CD14-positive monocyte (primary cell): ENCODE data around the gene PIK3IP1. TPM values are rescaled to one million over a fixed set of nuclear protein-coding genes. Genes with fewer than 3 reads are reported as not detected.

Source experiments
- DNase-seq, 3 donors: peaks; one replicate each; pipeline ENCODE4 v3.0.0-alpha.2; 2011 to 2022
- H2AFZ ChIP-seq: 2 replicates; pipeline ENCODE4 v1.6.0; 2012; ENCODE audit warnings: mild to moderate bottlenecking, low read depth, low read length, inconsistent platforms; ENCODE audit not compliant: insufficient read depth, poor library complexity, severe bottlenecking
- H3K27ac ChIP-seq, 2 donors: 1 replicate in 1 of 2; 2 replicates in 1 of 2; pipeline ENCODE4 v1.5.1; 2012 to 2013; ENCODE audit warnings: low read length in 2 of 2, control low read depth in 1 of 2, inconsistent platforms in 1 of 2, low read depth in 1 of 2, mild to moderate bottlenecking in 1 of 2
- H3K27me3 ChIP-seq, 2 donors: one replicate each; pipeline versions ENCODE4 v1.6.0 to v1.6.1; 2011 to 2013; ENCODE audit warnings: low read length in 2 of 2; ENCODE audit not compliant: control insufficient read depth in 2 of 2, insufficient read depth in 2 of 2
- H3K36me3 ChIP-seq, 2 donors: replicated peaks in 1 of 2; 1 replicate in 1 of 2; 2 replicates in 1 of 2; pipeline versions ENCODE4 v1.5.1 to v1.6.1; 2012 to 2013; ENCODE audit warnings: low read length in 2 of 2, control low read depth in 1 of 2, inconsistent platforms in 1 of 2, mild to moderate bottlenecking in 1 of 2; ENCODE audit not compliant: insufficient read depth in 2 of 2, control insufficient read depth in 1 of 2
- H3K4me1 ChIP-seq, 2 donors: 1 replicate in 1 of 2; 2 replicates in 1 of 2; pipeline versions ENCODE4 v1.5.1 to v1.6.1; 2012 to 2013; ENCODE audit warnings: low read length in 2 of 2, control low read depth in 1 of 2, inconsistent platforms in 1 of 2, mild to moderate bottlenecking in 1 of 2, moderate library complexity in 1 of 2; ENCODE audit not compliant: insufficient read depth in 2 of 2, control insufficient read depth in 1 of 2
- H3K4me2 ChIP-seq: replicated peaks from 2 replicates; pipeline ENCODE3; 2012; ENCODE audit warnings: low read length, moderate library complexity, mild to moderate bottlenecking; ENCODE audit not compliant: poor library complexity, severe bottlenecking; ENCODE audit errors: extremely low read depth
- H3K4me3 ChIP-seq, 3 experiments: fragments of 200-600 bp in 1 of 3; sonication (generic) in 1 of 3; replicated peaks in 1 of 3; 1 replicate in 2 of 3; 2 replicates in 1 of 3; pipeline ENCODE4 v1.5.1; 2011 to 2013; ENCODE audit warnings: low read length in 3 of 3, mild to moderate bottlenecking in 3 of 3, control low read depth in 2 of 3, low read depth in 2 of 3, inconsistent platforms in 1 of 3, moderate library complexity in 1 of 3
- H3K79me2 ChIP-seq: 2 replicates; pipeline ENCODE4 v1.6.0; 2012; ENCODE audit warnings: mild to moderate bottlenecking, control low read depth, inconsistent platforms, low read length, moderate library complexity; ENCODE audit not compliant: insufficient read depth
- H3K9ac ChIP-seq: 2 replicates; pipeline ENCODE4 v1.6.0; 2017; ENCODE audit warnings: low read length, mild to moderate bottlenecking; ENCODE audit not compliant: insufficient read depth, poor library complexity, severe bottlenecking
- H3K9me3 ChIP-seq, 2 donors: replicated peaks in 1 of 2; 1 replicate in 1 of 2; 2 replicates in 1 of 2; pipeline versions ENCODE4 v1.5.1 to v1.6.1; 2012 to 2013; ENCODE audit warnings: low read length in 2 of 2, control low read depth in 1 of 2; ENCODE audit not compliant: control insufficient read depth in 1 of 2, insufficient read depth in 1 of 2
- H4K20me1 ChIP-seq: 2 replicates; pipeline ENCODE4 v1.6.0; 2012; ENCODE audit warnings: mild to moderate bottlenecking, low read length, control low read depth, moderate library complexity; ENCODE audit not compliant: insufficient read depth
- H3K27ac Mint-ChIP-seq, 7 donors: one replicate each; pipeline ENCODE4 v1.8.0; 2020; ENCODE audit warnings: mild to moderate bottlenecking in 7 of 7, mixed read lengths in 7 of 7, moderate library complexity in 6 of 7, inconsistent platforms in 2 of 7
- H3K27me3 Mint-ChIP-seq, 3 donors: one replicate each; pipeline ENCODE4 v1.8.0; 2021 to 2022; ENCODE audit warnings: low read depth in 3 of 3, mild to moderate bottlenecking in 3 of 3, mixed read lengths in 3 of 3, moderate library complexity in 3 of 3, inconsistent platforms in 1 of 3
- H3K36me3 Mint-ChIP-seq, 2 donors: one replicate each; pipeline ENCODE4 v1.8.0; 2020; ENCODE audit warnings: mixed read lengths in 2 of 2, inconsistent platforms in 1 of 2, mild to moderate bottlenecking in 1 of 2
- H3K4me1 Mint-ChIP-seq: one replicate; pipeline ENCODE4 v1.8.0; 2020; ENCODE audit warnings: mild to moderate bottlenecking, mixed read lengths
- H3K4me3 Mint-ChIP-seq, 2 donors: one replicate each; pipeline ENCODE4 v1.8.0; 2020; ENCODE audit warnings: mild to moderate bottlenecking in 2 of 2, mixed read lengths in 2 of 2, moderate library complexity in 1 of 2
- H3K9me3 Mint-ChIP-seq, 7 donors: one replicate each; pipeline ENCODE4 v1.8.0; 2020 to 2022; ENCODE audit warnings: mixed read lengths in 7 of 7, mild to moderate bottlenecking in 6 of 7, moderate library complexity in 6 of 7, inconsistent platforms in 2 of 7
- CTCF ChIP-seq: fragments of 200-600 bp; IDR thresholded peaks from one replicate; pipeline ENCODE4 v1.8.0; 2022; ENCODE audit warnings: antibody characterized with exemption, mild to moderate bottlenecking
- WGBS: methylation state at CpG from one replicate; pipeline ENCODE4 v1.1.5; 2013; ENCODE audit warnings: missing lambda C conversion rate; ENCODE audit not compliant: insufficient coverage; 5-methylcytosine and 5-hydroxymethylcytosine counted together
- intact Hi-C, 2 donors: fragments of 100-400 bp; cut with micrococcal nuclease; formaldehyde crosslinking; loops; one replicate each; pipeline versions ENCODE4 v1.15.0 to v1.15.1; 2023
- polyA minus RNA-seq: library from RNA; depleted of rRNA, polyadenylated mRNA; stranded (reverse); fragments of >200 nt; gene quantifications from 2 replicates; pipeline ENCODE4 v1.2.3, GENCODE V29; 2012
- polyA plus RNA-seq, 3 donors: library from polyadenylated mRNA; depleted of rRNA in 1 of 3; unstranded in 2 of 3; stranded (reverse) in 1 of 3; fragments of 300-500 nt in 2 of 3; fragments of >200 nt in 1 of 3; fragmentation: Illumina TruSeq in 2 of 3; gene quantifications; 1 replicate in 2 of 3; 2 replicates in 1 of 3; pipeline ENCODE4 v1.2.3, GENCODE V29; 2012 to 2021
- total RNA-seq, 12 experiments: library from RNA in 1 of 12; stranded (reverse) in 1 of 12; fragments of 120-200 nt in 1 of 12; gene quantifications; one replicate each; pipeline ENCODE4 v1.2.4 and lab custom pipeline; 2013 to 2026; ENCODE audit warnings: mixed read lengths in 6 of 12, inconsistent platforms in 1 of 12

PIK3IP1 gene
- 58.3 TPM for total RNA-seq (2013)
- 10 to 100 TPM; 21.8 to 37.3 (median 21.9) TPM for polyA plus RNA-seq
- polyA minus RNA-seq = 47.1 and 65.4 TPM in 2 replicates
- total RNA-seq (lab: John Stamatoyannopoulos, UW) = 5.2 to 58.3 (median 39.1) reads per million in 11 experiments

- Histone ChIP-seq H3K4me2 (peak within 1 kb of the TSS; percentile 91), H3K4me1 (peaks cover 77 to 92% of the 10 kb centered on the region in 2 donors), H3K27me3 (no peaks in the 10 kb centered on the region), H3K36me3 (peaks cover 7 to 11% of the 10 kb centered on the region in 2 donors), H4K20me1 (peaks cover 12% of the 10 kb centered on the region), H2AFZ (peak within 1 kb of the TSS; percentile 75), H3K79me2 (peaks cover 9% of the 10 kb centered on the region), H3K9me3 (no peaks in the 10 kb centered on the region), H3K9ac (peak within 1 kb of the TSS; percentile 84), H3K4me3 (peak within 1 kb of the TSS; percentile 68 to 96 (median 94)), H3K27ac (peak within 1 kb of the TSS; percentile 96 to 99)
- Mint-ChIP-seq H3K27me3 (peaks cover 0 to 5% (median 3%) of the 10 kb centered on the region in 3 donors), H3K27ac (peak within 1 kb of the TSS; percentile 91 to 99 (median 93)), H3K36me3 (peaks cover 13 to 16% of the 10 kb centered on the region in 2 donors), H3K4me1 (peaks cover 74% of the 10 kb centered on the region), H3K9me3 (peaks cover 0 to 1% (median 0%) of the 10 kb centered on the region in 7 donors), H3K4me3 (peak within 1 kb of the TSS; percentile 92 to 98)
- peak; percentile 66 for TF ChIP-seq CTCF
- 0% methylated on average over 10 of the region's 19 CpGs for WGBS
- intact Hi-C loops = loop anchor here in 1 of 2 donors (5.0 kb wide), 3 partner anchors 60 to 325 kb away; partner anchors contain the start of genes MORC2, RNF185 and TUG1
- peak; percentile 50 to 73 (median 65) for DNase-seq
Measured at GRCh38 chr22:31292236-31292989, at the start of gene PIK3IP1. TSS of gene PIK3IP1 (minus strand) at chr22:31292488. CDS start at chr22:31292344, 144 bp downstream.

GRCh38 chr22:31341386-31342088, 49.2 kb upstream of the PIK3IP1 start:
- no peaks in the 10 kb centered on the region for H3K27me3 ChIP-seq
- no peak overlapping the region for H3K4me3 ChIP-seq
- H3K4me1 ChIP-seq = peaks cover 26 to 32% of the 10 kb centered on the region in 2 donors
- WGBS = 95% methylated on average over 11 of the region's 14 CpGs
- H3K27ac ChIP-seq = peak overlapping the region in 1 of 2 donors; percentile 20
- Mint-ChIP-seq H3K27me3 (peaks cover 0 to 2% (median 1%) of the 10 kb centered on the region in 3 donors), H3K4me3 (no peak overlapping the region), H3K4me1 (peaks cover 49% of the 10 kb centered on the region), H3K27ac (peak overlapping the region in 1 of 7 donors; percentile 24), H3K9me3 (no peaks in the 10 kb centered on the region), H3K36me3 (peaks cover 58 to 68% of the 10 kb centered on the region in 2 donors)
- DNase-seq = no peak
- no peaks in the 10 kb centered on the region for H3K9me3 ChIP-seq
- TF ChIP-seq CTCF = no peak
- H4K20me1 ChIP-seq = peaks cover 88% of the 10 kb centered on the region
- peaks cover 60% of the 10 kb centered on the region for H3K79me2 ChIP-seq
- H2AFZ ChIP-seq = no peak overlapping the region
- H3K9ac ChIP-seq = peak overlapping the region; percentile 8
- no peak overlapping the region for H3K4me2 ChIP-seq
- intact Hi-C loops = loop anchor here in 1 of 2 donors (10.0 kb wide), 1 partner anchor 293 kb away; no protein-coding TSS in a partner anchor
- peaks cover 55 to 60% of the 10 kb centered on the region in 2 donors for H3K36me3 ChIP-seq
